Renal cortex interstitium (tissue), 11 donors: ENCODE results near the gene SLC8B1. TPM values are rescaled to one million over a fixed set of nuclear protein-coding genes. Genes with fewer than 3 reads are reported as not detected.

Experiments used
- DNase-seq, 11 donors: peaks; one replicate each; pipeline ENCODE4 v3.0.0-alpha.2; 2013; ENCODE audit warnings: low read depth in 9 of 11, low spot score in 4 of 11; ENCODE audit errors: extremely low read depth in 1 of 11
- polyA plus RNA-seq, 3 donors: library from polyadenylated mRNA; unstranded; fragments of 120-200 nt; gene quantifications; one replicate each; pipeline ENCODE4 v1.2.1, GENCODE V29; 2013; ENCODE audit not compliant: insufficient read length in 3 of 3

Gene SLC8B1
- polyA plus RNA-seq, 3 donors: 12.4 to 15.6 (median 14.0) TPM

- no peak for DNase-seq
Measured at GRCh38 chr12:113284751-113285150, 50.2 kb downstream of the SLC8B1 start.

- no peak for DNase-seq
Measured at GRCh38 chr12:113278633-113279032, 56.3 kb downstream of the SLC8B1 start.

DNA sequence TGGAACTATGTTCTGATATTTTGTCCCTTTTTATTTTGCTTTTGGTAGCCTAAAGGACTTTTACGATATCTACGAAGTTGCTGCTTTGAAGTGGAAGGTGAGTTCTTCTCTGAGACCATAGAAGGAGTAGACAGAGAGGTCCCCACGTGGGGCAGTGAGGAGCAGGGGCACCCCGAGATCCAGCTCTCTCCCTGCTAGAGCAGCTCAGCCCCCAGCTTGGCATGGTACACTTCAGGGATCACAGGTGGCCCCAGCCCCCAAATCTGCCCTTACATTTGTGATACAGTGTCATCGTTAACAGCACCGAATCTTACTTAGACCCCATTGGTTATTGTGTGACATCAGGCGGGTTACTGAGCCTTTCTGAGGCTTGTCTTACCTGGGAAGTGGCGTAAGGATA, 56.8 kb downstream of the SLC8B1 start:
- no peak for DNase-seq

DNA sequence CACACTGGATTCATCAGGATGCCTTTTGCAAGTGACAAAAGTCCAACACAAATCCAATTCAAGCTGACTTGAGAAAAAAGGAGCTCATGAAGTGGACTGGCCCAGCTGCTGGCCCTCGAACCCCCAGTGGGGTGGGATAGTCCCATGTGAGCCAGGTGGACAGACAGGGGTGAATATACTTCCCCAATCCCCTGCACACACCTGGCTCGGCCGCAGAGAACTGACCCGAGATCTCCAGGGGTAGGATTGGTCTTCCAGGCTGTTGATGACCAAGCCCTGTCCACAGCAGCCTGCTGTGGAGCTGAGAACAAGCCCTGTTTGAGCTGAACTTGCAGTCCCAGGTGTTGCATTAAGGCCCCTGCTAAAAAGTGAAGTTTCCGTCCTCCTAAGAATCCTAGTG, 57.4 kb downstream of the SLC8B1 start:
- DNase-seq: no peak

DNA sequence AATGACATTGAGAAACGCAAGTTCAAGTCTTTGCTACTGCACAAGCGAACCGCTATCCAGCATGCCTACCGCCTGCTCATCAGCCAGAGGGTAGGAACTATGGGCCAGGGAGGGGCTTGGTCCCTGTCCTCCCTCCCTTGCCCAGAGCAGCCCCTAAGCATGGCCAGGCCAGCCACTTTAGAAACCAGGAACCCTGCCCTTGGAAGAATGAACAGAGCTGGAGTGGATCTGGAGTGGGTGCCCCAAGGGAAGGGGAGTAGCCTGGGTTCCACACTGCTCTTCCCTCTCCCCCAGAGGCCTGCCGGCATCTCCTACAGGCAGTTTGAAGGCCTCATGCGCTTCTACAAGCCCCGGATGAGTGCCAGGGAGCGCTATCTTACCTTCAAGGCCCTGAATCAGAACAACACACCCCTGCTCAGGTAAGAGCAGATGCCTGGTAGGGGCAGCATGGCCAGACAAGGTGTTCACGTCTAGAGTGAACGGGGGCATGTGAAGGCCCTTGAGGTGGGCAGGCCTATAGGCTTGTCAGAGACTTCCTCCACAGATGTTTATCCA, 57.9 kb downstream of the SLC8B1 start:
- DNase-seq: no peak

DNA sequence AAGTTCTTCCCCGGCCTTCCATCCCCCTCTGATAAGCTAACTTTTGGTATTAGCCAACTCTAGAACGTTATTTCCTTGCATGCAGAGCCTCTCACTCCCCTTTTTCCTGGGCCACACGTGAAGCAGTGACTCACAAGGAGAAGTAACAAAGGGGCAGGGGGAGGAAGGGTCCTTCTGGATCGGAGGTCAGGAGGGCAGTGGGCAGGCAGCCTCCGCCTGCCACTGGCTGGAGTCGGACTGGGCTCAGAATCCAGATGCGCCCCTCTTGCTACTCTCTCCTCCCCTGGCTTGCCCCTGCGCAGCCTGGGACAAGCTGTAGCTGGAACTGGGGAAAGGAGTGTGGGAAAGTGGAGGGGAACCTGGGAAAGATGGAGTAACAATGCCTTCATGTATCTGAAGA, 58.6 kb downstream of the SLC8B1 start:
- DNase-seq: no peak

DNA sequence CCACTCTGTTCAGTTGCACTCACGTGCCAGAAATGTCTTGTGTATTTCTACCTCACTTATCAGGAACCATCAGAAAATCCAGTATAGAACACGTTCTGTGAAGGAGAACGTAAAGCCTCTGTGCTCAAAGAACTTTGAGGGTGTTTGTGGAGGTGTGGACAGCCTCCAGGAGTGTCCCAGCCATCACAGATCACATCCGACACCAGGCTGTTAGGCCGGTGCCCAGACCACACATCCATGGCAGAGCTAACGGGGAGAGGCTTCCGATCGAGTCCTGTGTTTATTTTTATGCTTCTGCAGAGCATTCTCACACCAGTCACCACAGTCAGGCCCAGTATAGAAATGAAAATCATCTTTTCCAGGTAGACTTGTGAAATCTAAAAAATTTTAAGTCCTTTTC, 60.1 kb downstream of the SLC8B1 start:
- DNase-seq: no peak

- DNase-seq: no peak
Measured at GRCh38 chr12:113273053-113273725, 61.7 kb downstream of the SLC8B1 start.

GRCh38 chr12:113271853-113272561, 62.9 kb downstream of the SLC8B1 start:
- no peak for DNase-seq

DNA sequence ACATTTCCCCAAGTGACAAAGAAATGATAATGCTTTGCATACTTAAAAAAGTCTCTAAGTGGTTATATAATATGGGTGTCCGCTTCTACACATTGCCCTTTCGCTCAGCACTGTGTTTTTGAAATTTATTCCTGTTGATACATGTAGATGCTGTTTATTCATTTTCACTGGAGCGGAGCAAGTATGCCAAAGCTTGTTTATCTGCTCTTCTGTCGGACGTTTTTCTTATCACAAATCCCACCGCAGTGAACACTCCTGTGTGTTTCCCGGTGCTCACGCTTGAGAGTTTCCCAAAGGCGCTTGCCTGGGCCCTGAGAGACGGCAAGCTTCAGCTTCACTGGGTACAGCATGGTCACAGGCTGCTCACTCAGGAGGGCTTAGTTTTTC, 63.5 kb downstream of the SLC8B1 start:
- no peak for DNase-seq

DNA sequence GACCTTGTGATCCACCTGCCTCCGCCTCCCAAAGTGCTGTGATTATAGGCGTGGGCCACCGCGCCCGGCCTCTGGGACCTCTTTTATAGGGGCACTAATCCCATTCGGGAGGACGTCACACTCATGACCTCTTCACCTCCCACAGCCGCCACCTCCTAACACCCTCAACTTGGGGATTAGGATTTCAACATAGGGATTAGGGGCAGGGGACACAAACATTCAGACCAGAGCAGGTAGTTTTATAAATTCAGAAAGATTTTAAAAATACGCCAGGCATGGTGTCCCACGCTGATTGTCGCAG, 64.2 kb downstream of the SLC8B1 start:
- DNase-seq: no peak

- no peak for DNase-seq
Measured at GRCh38 chr12:113269257-113269943, 65.5 kb downstream of the SLC8B1 start.

DNA sequence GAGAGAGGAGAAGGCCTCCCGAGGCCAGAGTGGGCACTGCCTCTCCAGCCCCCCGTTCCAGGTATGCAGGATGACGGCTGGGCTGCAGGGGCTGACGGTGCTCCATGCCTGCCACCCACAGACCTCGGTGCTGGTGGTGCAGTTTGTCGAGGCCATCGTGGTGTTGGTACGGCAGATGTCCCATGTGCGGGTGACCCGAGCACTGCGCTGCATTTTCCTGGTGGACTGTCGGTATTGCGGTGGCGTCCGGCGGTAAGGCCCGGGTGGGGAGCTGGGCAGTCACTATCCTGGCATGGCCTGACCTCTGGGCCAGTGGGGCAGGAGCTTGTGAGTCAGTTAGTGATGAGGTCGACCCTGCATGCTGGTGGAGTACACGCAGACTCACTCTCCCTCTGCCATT, 66.3 kb downstream of the SLC8B1 start:
- no peak for DNase-seq

GRCh38 chr12:113268136-113268535, 66.8 kb downstream of the SLC8B1 start:
- no peak for DNase-seq

DNA sequence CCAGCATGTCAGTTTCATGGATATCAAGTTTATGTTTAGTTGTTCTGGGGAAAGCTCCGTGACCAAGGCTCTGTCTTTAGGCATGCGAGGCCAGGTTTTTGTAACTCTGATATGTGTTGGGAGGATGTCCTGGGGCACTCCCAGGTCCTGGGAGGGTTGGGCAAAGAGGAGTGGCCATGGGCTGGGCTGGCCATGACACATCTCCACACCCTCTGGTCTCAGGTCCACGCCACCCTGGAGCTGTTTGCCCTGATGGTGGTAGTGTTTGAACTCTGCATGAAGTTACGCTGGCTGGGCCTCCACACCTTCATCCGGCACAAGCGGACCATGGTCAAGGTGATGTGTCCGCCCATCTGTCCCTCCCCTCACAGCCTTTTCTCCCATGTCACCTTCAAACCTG, 67.3 kb downstream of the SLC8B1 start:
- DNase-seq: no peak

DNA sequence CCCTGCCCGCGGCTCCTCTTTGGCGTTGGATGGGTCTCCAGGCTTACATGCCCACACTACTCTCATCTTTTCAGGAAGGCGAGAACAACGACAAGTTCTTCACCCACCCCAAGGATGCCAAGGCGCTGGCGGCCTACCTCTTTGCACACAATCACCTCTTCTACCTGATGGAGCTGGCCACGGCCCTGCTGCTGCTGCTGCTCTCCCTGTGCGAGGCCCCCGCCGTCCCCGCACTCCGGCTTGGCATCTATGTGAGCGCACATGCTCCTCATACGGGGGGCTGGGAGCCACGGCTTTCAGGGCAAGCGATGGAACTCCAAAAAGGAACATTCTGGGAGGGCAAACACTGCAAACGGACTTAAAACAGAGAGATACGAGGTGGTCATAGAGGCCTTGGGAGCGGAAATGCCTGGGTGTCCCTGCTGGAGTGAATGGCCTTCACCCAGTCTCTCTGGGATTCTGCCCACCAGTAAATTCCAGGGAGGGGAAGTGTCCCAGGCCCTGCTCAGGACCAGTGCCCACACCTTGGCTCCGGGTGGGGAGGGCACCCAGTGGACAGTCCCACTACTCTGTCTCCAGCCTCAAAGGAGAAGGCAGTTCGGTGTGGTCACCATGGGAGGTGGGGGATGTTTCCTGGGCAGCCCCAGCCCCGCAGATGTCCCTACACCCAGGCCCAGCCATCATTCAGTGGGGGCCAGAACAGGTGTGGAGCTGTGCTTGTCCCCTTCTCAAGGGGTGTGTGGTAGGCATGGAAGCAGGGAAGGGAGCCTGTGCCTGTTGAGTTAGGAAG, 68.6 kb downstream of the SLC8B1 start:
- DNase-seq: no peak

- DNase-seq: no peak
Measured at GRCh38 chr12:113263431-113263963, 71.4 kb downstream of the SLC8B1 start.

- no peak for DNase-seq
Measured at GRCh38 chr12:113262710-113263109, 72.2 kb downstream of the SLC8B1 start.

DNA sequence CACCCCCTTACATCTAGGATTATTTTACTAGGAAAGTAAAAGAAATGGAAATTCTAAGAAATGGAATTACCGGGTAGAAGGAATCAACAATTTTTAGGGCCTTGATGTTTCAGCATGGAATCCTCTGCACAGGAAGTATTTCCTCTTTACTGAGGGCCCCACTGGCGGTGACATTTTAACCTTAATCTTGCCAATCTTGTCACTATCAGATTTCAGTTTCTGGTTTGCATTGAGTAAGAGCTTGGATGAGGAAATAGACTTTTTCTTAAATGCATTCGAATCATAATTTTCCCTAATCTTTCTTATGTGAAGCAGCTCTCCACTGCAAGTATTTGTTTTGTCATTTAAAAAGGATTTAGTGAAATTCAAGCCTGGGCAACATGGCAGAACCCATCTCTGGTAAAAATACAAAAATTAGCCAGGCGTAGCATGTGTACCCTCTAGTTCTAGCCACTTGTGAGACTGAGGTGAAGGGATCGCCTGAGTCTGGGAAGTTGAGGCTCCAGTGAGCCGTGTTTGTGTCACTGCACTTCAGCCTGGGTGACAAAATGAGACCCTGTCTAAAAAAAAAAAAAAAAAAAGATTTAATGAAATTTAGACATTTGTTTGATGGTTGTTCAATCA, 73.0 kb downstream of the SLC8B1 start:
- DNase-seq: no peak
